H9 (cell line): ENCODE measurements around the gene NF1. TPM values are rescaled to one million over a fixed set of nuclear protein-coding genes. Genes with fewer than 3 reads are reported as not detected.

Source experiments
- DNase-seq: peaks from one replicate; pipeline ENCODE4 v3.0.0-alpha.2; 2017
- H2AFZ ChIP-seq: one replicate; pipeline ENCODE4 v1.6.1; 2013; ENCODE audit warnings: mild to moderate bottlenecking, low read length, control low read depth, moderate library complexity
- H2AK5ac ChIP-seq: 2 replicates; pipeline ENCODE4 v1.6.1; 2013; ENCODE audit warnings: low read length, control low read depth, mixed read lengths; ENCODE audit not compliant: insufficient read length
- H2BK120ac ChIP-seq: one replicate; pipeline ENCODE4 v1.6.1; 2013; ENCODE audit warnings: low read depth, mild to moderate bottlenecking, low read length, control low read depth, inconsistent platforms; ENCODE audit not compliant: poor library complexity, severe bottlenecking
- H2BK12ac ChIP-seq: 2 replicates; pipeline ENCODE4 v1.6.1; 2013; ENCODE audit warnings: low read length, control low read depth, mixed read lengths, low read depth; ENCODE audit not compliant: insufficient read length
- H2BK15ac ChIP-seq: 2 replicates; pipeline ENCODE4 v1.6.1; 2013; ENCODE audit warnings: low read depth, low read length, control low read depth
- H2BK20ac ChIP-seq: one replicate; pipeline ENCODE4 v1.6.1; 2013; ENCODE audit warnings: low read depth, mild to moderate bottlenecking, low read length, control low read depth, inconsistent platforms; ENCODE audit not compliant: poor library complexity, severe bottlenecking
- H2BK5ac ChIP-seq: 2 replicates; pipeline ENCODE4 v1.6.1; 2013; ENCODE audit warnings: low read length, control low read depth, mixed read lengths; ENCODE audit not compliant: insufficient read length
- H3K14ac ChIP-seq: 2 replicates; pipeline ENCODE4 v1.6.1; 2013; ENCODE audit warnings: low read length, control low read depth; ENCODE audit not compliant: insufficient read depth
- H3K18ac ChIP-seq: 2 replicates; pipeline ENCODE4 v1.6.1; 2013; ENCODE audit warnings: low read depth, mild to moderate bottlenecking, mixed read lengths, low read length, control low read depth; ENCODE audit not compliant: insufficient read length
- H3K23ac ChIP-seq: 2 replicates; pipeline ENCODE4 v1.6.1; 2013; ENCODE audit warnings: low read length, control low read depth, mixed read lengths, low read depth; ENCODE audit not compliant: insufficient read length
- H3K23me2 ChIP-seq: 2 replicates; pipeline ENCODE4 v1.6.1; 2013; ENCODE audit warnings: low read depth, mild to moderate bottlenecking, mixed read lengths, low read length, control low read depth; ENCODE audit not compliant: insufficient read length, poor library complexity, severe bottlenecking
- H3K27ac ChIP-seq: 2 replicates; pipeline ENCODE4 v1.5.1; 2013; ENCODE audit warnings: low read length, control low read depth, mixed read lengths, low read depth; ENCODE audit not compliant: insufficient read length
- H3K27me3 ChIP-seq: 2 replicates; pipeline ENCODE4 v1.6.1; 2013; ENCODE audit warnings: low read length, control low read depth, inconsistent platforms; ENCODE audit not compliant: insufficient read depth
- H3K4ac ChIP-seq: 2 replicates; pipeline ENCODE4 v1.6.1; 2013; ENCODE audit warnings: low read depth, mild to moderate bottlenecking, control low read depth, inconsistent platforms, low read length, moderate library complexity
- H3K4me1 ChIP-seq: 2 replicates; pipeline ENCODE4 v1.6.1; 2013; ENCODE audit warnings: low read length, control low read depth, inconsistent platforms; ENCODE audit not compliant: insufficient read depth
- H3K4me2 ChIP-seq: 2 replicates; pipeline ENCODE4 v1.6.1; 2013; ENCODE audit warnings: low read length, control low read depth, mixed read lengths; ENCODE audit not compliant: insufficient read length, insufficient read depth
- H3K56ac ChIP-seq: 2 replicates; pipeline ENCODE4 v1.6.1; 2013; ENCODE audit warnings: low read depth, mild to moderate bottlenecking, mixed read lengths, low read length, control low read depth; ENCODE audit not compliant: insufficient read length
- H3K79me1 ChIP-seq: 2 replicates; pipeline ENCODE4 v1.6.1; 2013; ENCODE audit warnings: low read depth, mild to moderate bottlenecking, moderate library complexity, low read length, control low read depth, inconsistent platforms; ENCODE audit not compliant: insufficient read depth, poor library complexity, severe bottlenecking
- H3K79me2 ChIP-seq: 2 replicates; pipeline ENCODE4 v1.6.1; 2013; ENCODE audit warnings: low read length, control low read depth, inconsistent platforms; ENCODE audit not compliant: insufficient read depth
- H3K9ac ChIP-seq: 2 replicates; pipeline ENCODE4 v1.6.1; 2013; ENCODE audit warnings: low read length, control low read depth, mixed read lengths; ENCODE audit not compliant: insufficient read length; ENCODE audit errors: extremely low read depth
- H3K9me3 ChIP-seq: one replicate; pipeline ENCODE4 v1.6.1; 2013; ENCODE audit warnings: low read depth, low read length, inconsistent platforms; ENCODE audit not compliant: control insufficient read depth
- H3T11ph ChIP-seq: one replicate; pipeline ENCODE4 v1.6.1; 2013; ENCODE audit warnings: mild to moderate bottlenecking, low read length, control low read depth, inconsistent platforms
- H4K20me1 ChIP-seq: one replicate; pipeline ENCODE4 v1.6.1; 2013; ENCODE audit not compliant: control insufficient read depth, insufficient read length, insufficient read depth
- H4K5ac ChIP-seq: 2 replicates; pipeline ENCODE4 v1.6.1; 2013; ENCODE audit warnings: low read depth, mild to moderate bottlenecking, mixed read lengths, low read length, control low read depth; ENCODE audit not compliant: insufficient read length
- H4K8ac ChIP-seq: replicated peaks from 2 replicates; pipeline ENCODE4 v1.6.1; 2013; ENCODE audit warnings: low read length, control low read depth, mixed read lengths, low read depth; ENCODE audit not compliant: insufficient read length
- H4K91ac ChIP-seq: 2 replicates; pipeline ENCODE4 v1.6.1; 2013; ENCODE audit warnings: low read depth, mild to moderate bottlenecking, moderate library complexity, mixed read lengths, low read length, control low read depth; ENCODE audit not compliant: insufficient read length
- H3K27ac Mint-ChIP-seq, 3 experiments: 2 replicates in 2 of 3; 3 replicates in 1 of 3; pipeline ENCODE4 v1.8.0; 2020 to 2021; ENCODE audit warnings: mixed read lengths in 3 of 3, mild to moderate bottlenecking in 1 of 3, moderate library complexity in 1 of 3
- H3K27me3 Mint-ChIP-seq: 2 replicates; pipeline ENCODE4 v1.8.0; 2021; ENCODE audit warnings: low read depth, mild to moderate bottlenecking, moderate library complexity, mixed read lengths
- H3K36me3 Mint-ChIP-seq, 3 experiments: 2 replicates in 2 of 3; 3 replicates in 1 of 3; pipeline ENCODE4 v1.8.0; 2020 to 2021; ENCODE audit warnings: low read depth in 3 of 3, mixed read lengths in 3 of 3; ENCODE audit not compliant: insufficient read depth in 1 of 3
- H3K4me1 Mint-ChIP-seq, 2 experiments: 2 replicates each; pipeline ENCODE4 v1.8.0; 2020; ENCODE audit warnings: mixed read lengths in 2 of 2
- H3K4me3 Mint-ChIP-seq, 2 experiments: 2 replicates in 1 of 2; 3 replicates in 1 of 2; pipeline ENCODE4 v1.8.0; 2020 to 2021; ENCODE audit warnings: mild to moderate bottlenecking in 2 of 2, mixed read lengths in 2 of 2, moderate library complexity in 1 of 2
- H3K9me3 Mint-ChIP-seq, 2 experiments: 2 replicates in 1 of 2; 3 replicates in 1 of 2; pipeline ENCODE4 v1.8.0; 2020; ENCODE audit warnings: mild to moderate bottlenecking in 2 of 2, mixed read lengths in 2 of 2, moderate library complexity in 1 of 2
- CTCF ChIP-seq: fragments of 200-600 bp; sonication (generic); conservative IDR thresholded peaks from 3 replicates; pipeline ENCODE4 v1.8.0; 2021; ENCODE audit warnings: antibody characterized with exemption, mild to moderate bottlenecking
- total RNA-seq: library from RNA; stranded (reverse); gene quantifications from 2 replicates; pipeline ENCODE4 v1.2.1, GENCODE V29; 2021

NF1 gene
- total RNA-seq, 1 experiment from 2014 or later: 38.1 TPM

- no peak for DNase-seq
- Mint-ChIP-seq H3K9me3 (peaks cover 9 to 14% of the 10 kb centered on the region in 2 experiments; a peak in 3 of 5 replicates), H3K4me1 (no peaks in the 10 kb centered on the region), H3K27ac (no peak overlapping the region), H3K4me3 (no peak overlapping the region), H3K36me3 (no peaks in the 10 kb centered on the region; a peak in 1 of 7 replicates), H3K27me3 (peaks cover 1% of the 10 kb centered on the region; the same call in 1 of the 2 replicates)
- Histone ChIP-seq H3T11ph (no peak overlapping the region), H3K23me2 (no peaks in the 10 kb centered on the region), H3K27me3 (no peaks in the 10 kb centered on the region), H2BK12ac (no peak overlapping the region), H3K4me1 (no peaks in the 10 kb centered on the region), H3K9me3 (no peaks in the 10 kb centered on the region), H2BK120ac (no peak overlapping the region), H3K4ac (no peak overlapping the region), H3K79me1 (no peaks in the 10 kb centered on the region), H2BK20ac (no peak overlapping the region), H3K56ac (no peak overlapping the region), H3K18ac (no peak overlapping the region), H4K91ac (no peak overlapping the region), H4K8ac (no peak overlapping the region), H3K14ac (no peak overlapping the region), H4K5ac (no peak overlapping the region), H2AFZ (no peak overlapping the region), H3K27ac (no peak overlapping the region), H2BK15ac (no peak overlapping the region), H2AK5ac (no peak overlapping the region), H2BK5ac (no peak overlapping the region), H4K20me1 (no peaks in the 10 kb centered on the region), H3K79me2 (no peaks in the 10 kb centered on the region), H3K4me2 (no peak overlapping the region), H3K9ac (no peak overlapping the region), H3K23ac (no peak overlapping the region)
- TF ChIP-seq CTCF: no peak
Observed at GRCh38 chr17:31048142-31048541, 46.6 kb upstream of the NF1 start.
